ENCODE data around the gene RAB26.
"Not testable (repeated sequence)": the region's sequence is repeated elsewhere in the genome, so short reads cannot be mapped to it uniquely, and the experiment has no call there.

Gene RAB26

GRCh38 chr16:2199095-2199494, 50.7 kb downstream of the RAB26 start:
- FAIRE-seq: no peak

GRCh38 chr16:2199621-2200139, 51.3 kb downstream of the RAB26 start:
- no peak for FAIRE-seq

- no peak for FAIRE-seq
Measured at GRCh38 chr16:2200313-2200712, 51.9 kb downstream of the RAB26 start.

GRCh38 chr16:2203119-2203688, 54.8 kb downstream of the RAB26 start:
- not testable (repeated sequence) for FAIRE-seq
